ENCODE data around the gene PKNOX1. TPM values are rescaled to one million over a fixed set of nuclear protein-coding genes. Genes with fewer than 3 reads are reported as not detected.

Gene PKNOX1, protein sequence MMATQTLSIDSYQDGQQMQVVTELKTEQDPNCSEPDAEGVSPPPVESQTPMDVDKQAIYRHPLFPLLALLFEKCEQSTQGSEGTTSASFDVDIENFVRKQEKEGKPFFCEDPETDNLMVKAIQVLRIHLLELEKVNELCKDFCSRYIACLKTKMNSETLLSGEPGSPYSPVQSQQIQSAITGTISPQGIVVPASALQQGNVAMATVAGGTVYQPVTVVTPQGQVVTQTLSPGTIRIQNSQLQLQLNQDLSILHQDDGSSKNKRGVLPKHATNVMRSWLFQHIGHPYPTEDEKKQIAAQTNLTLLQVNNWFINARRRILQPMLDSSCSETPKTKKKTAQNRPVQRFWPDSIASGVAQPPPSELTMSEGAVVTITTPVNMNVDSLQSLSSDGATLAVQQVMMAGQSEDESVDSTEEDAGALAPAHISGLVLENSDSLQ
- total RNA-seq: 10 to 100 TPM; 25.4 to 27.8 TPM

DNA sequence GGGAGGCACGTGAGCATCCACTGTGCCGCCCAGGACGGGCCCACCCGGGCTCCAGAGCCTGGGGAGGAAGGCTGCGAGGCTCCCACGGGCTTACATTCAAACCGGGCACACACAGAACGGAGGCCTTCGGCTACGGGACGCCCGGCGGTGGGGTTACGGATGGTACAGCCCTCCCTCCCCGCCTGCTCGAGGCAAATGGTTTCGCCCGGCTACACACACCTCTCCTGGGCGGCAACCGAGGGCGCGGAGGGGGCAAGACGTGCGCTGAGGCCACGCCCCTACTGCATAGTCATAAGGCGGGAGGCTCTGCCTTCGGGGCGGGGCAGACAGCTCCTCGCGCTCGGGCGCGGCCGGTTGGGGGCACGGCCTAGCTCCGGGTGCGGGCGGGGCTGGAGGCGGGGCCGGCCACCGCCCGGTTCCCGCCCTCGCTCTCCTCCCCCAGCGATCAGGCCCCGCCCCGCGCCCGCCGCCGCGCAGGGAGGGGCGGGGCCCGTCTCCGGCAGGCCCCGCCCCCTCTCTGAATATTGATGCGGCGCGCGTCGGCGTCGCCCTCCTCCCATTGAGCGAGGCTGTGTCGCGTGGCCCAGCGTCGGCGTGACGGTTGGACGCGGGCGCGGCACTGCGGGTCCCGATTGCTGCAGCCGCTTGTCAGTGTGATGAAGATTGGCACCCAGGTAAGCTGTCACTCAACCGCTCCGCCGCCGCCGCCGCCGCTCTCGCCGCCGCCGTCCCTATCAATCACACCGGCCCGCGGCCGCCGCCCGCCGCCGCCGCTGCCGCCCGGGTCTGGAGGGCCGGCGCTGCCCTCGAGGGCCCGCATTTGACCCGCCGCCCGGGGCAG, at the start of gene PKNOX1:
Gene PKNOX1 (plus strand): TSS at position 572 of the 841 bp plus-strand sequence. CDS start 29,820 bp downstream, outside the sequence.

DNA sequence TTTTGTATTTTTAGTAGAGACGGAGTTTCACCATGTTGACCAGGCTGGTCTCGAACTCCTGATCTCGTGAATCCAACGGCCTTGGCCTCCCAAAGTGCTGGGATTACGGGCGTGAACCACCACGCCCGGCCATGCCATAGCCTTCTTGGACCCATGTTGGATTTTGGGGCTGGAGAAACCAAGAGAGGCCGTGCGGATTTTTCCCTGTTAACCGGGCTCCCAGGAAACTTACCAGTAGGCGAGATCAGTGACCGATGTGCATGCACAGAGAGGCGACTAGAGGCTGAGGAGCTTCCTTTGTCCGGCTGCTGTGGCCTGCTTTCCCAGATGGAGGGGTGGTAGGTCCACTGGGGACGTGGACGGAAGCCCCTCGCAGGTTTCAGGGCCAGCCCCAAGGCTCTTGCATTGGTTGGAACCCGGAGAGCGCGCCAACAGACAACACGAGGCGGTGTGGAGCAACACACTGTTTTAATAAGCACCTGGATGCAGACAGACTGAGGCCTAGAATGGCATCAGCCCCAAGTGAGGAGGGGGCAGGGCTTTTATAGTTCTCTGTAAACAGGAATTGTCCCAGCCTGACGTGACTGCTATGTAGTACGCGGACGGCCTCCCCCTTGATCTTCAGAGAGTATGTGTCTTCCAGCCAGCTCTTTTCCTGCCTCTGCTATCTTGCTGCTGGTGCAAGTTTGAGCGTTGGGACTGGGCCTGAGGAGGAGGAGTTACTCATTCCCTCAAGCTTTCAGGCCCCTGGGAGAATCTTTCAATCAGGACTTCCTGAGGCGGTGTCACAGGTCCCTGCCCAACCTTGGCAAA, 49.0 kb upstream of the PKNOX1 start, which contains the start of gene ERVH48-1:
Gene ERVH48-1 (minus strand): TSS at position 517 of the 813 bp plus-strand sequence. CDS start 6,624 bp downstream, outside the sequence.

DNA sequence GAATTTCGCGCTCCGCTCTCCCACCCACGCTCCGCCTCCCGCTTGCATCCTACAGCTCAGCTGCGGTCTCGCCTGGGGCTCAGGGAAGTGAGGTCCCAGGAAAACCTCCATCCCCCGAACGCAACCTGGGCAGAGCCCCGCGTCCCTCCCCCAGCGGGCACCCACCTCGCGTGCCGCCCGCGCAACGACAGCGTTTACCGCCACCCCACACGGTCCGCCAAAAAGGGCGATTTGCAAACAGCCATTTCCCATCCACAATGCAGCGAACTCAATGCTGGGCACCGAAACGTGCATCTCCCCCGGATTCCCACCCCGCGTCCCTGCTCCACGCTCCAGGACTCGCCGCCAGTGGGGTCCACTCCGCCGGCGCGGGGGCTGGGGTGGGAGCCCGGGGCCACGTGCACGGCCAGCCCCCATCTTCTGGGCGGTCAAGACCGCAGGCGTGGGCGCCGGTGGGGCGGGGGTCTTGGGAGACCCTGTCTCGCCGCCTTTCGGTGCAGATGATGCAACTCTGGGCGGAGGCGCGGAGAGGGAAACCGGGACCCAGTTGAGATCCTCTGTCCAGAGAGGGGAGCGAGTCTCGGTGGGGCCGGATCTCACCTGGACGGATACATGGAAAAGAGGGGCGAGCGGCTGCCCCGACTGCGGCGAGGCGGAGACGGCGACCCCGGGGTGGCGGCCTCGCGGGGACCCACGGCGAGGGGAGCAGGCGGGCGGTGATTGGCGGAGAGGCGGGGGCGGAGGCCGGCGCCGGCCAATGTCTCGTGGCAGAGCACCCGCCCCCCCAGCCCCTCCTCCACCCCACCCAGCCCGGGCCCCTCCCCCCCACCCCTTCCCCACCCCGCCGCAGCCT, 101.0 kb downstream of the PKNOX1 start, which contains the start of gene CBS:
Gene CBS (minus strand): TSS at position 666 of the 853 bp plus-strand sequence. CDS start 3,642 bp downstream, outside the sequence.

Small RNAs within 50 kb of the gene (microRNA-seq; reads per million reads assigned to microRNA genes)
- gene MIR5692B (ENCODE audit: borderline microRNAs expressed, borderline replicate concordance): not detected

Other genes starting within 250 kb of the PKNOX1 start
- 10 to 100 TPM; 23.5 to 23.6 TPM for gene WDR4, start 95.0 kb upstream of the PKNOX1 start, total RNA-seq
- gene NDUFV3, start 81.3 kb upstream of the PKNOX1 start, total RNA-seq: 10 to 100 TPM; 19.0 to 20.9 TPM
- gene ERVH48-1, start 48.9 kb upstream of the PKNOX1 start, total RNA-seq: 1 to 10 TPM; 4.0 TPM
- gene CBS, start 101.3 kb downstream of the PKNOX1 start, total RNA-seq: 10 to 100 TPM; 30.4 to 32.9 TPM
- gene U2AF1, start 133.0 kb downstream of the PKNOX1 start, total RNA-seq: 10 to 100 TPM; 50.8 to 59.4 TPM
- gene CRYAA, start 194.4 kb downstream of the PKNOX1 start, total RNA-seq: not detected

Measured in activated naive CD4-positive, alpha-beta T cell treated with anti-CD3 and anti-CD28 coated beads, Interleukin-2, amount 10 ng/mL, durations not matched to agents 5 hours and 36 hours (primary cell).